Right renal pelvis (tissue), 4 donors: ENCODE measurements around the gene USB1. TPM values are rescaled to one million over a fixed set of nuclear protein-coding genes. Genes with fewer than 3 reads are reported as not detected.

Experiments used
- DNase-seq, 4 donors: peaks; one replicate each; pipeline ENCODE4 v3.0.0-alpha.2; 2013; ENCODE audit warnings: low read depth in 4 of 4, low spot score in 3 of 4, missing footprints in 1 of 4
- polyA plus RNA-seq, 4 donors: library from polyadenylated mRNA; unstranded; fragments of 120-200 nt; gene quantifications; one replicate each; pipeline ENCODE4 v1.2.1, GENCODE V29; 2013; ENCODE audit not compliant: insufficient read length in 4 of 4

USB1 gene
- polyA plus RNA-seq, 4 donors: 22.2 to 25.2 (median 24.1) TPM

DNA sequence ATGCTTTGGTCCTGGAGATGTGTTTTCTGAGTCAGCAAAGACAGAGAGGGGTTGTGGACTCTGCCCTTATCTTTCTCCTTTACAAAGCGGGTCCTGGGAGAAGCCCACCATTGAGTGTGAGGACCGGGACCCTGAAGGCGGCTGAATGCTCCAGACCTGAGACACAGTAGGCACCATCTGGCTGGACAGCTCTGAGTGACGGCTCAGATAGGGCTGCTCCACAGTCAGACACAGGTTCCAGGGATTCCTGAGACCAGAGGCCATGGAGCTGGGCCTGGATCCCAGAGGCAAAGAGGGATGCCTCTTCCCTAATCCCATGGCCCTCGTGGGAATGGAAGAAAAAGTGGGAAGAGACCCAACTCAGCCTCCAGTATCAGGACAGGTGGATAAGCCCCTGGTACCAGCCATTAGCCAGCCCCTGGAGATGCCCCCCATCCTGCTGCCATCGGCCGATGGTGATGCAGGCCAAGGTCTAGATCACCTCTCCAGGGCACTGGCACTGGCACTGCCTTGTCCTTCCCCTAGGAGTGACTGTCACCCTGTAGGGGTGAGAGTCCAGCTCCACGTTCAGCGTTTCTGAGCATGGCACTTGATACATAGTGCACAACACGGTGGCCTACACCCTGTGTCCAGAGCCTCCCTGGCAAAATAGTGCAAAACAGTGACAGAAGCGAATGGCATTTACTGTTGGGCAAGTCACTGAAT is 29.1 kb downstream of the USB1 start:
- DNase-seq: no peak

DNA sequence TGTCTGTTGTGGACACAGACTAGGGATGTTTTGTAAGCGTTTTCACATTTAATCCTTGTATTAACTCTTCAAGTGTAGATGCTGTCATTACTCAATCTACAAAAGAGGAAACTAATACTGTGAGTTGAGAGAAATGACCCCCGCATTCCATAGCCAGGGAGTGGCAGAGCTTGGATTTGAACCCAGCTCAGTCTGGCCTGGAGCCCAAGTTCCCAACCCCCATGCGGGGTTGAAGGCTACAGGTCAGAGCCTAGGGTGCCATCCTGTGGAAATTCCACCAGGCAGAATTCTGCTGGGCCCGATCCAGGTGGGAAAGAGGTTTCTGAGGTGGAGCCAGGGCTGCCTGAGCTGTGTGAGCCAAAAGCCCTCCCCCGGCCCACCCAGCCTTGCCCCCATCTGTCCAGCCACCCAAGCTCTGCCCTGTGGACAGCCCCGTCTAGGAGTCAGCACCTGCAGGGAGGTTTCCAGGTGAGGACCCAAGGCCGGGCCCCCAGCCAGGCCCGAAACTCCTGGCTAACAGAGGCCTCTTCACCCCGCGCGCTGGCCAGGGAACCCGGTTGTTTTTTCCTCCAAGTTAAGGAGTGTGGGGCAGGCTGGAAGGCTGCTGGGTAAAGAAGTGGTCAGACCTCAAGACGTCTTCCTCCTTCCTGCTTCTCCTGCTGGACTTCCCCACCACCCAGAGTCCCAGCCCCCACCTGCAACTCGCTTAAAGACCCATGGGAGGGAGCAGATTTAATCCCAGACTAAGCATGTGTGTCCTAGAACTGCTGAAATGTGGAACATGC is 30.0 kb downstream of the USB1 start:
- DNase-seq: no peak

DNA sequence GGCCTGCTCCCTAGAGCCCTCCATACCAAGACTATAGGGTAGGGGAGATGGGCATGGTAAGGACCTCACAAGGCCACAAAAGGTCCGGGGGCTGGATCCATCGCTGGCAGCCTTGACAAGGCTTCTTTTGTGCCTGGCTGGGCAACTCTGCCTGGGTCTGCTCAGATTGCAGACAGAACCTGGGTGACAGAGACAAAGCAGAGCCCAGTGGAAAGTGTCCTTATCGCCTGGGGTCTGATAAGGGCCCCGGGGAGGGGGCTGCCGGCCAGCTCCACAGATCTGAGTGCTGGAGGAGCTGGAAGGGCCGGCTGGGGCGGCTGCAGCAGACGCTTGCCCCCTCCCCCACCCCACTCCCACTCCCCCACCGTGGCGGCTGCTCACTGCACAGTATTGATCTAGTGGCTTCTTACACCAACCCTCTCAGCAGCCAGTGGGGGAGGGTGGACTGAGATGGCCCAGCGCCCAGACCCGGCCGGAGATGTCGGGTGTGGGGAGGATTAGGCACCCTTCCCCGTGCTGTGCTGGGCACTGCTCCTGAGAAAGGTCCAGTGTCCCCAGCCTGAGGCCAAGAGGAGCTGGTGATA is 31.6 kb downstream of the USB1 start:
- DNase-seq: no peak

DNA sequence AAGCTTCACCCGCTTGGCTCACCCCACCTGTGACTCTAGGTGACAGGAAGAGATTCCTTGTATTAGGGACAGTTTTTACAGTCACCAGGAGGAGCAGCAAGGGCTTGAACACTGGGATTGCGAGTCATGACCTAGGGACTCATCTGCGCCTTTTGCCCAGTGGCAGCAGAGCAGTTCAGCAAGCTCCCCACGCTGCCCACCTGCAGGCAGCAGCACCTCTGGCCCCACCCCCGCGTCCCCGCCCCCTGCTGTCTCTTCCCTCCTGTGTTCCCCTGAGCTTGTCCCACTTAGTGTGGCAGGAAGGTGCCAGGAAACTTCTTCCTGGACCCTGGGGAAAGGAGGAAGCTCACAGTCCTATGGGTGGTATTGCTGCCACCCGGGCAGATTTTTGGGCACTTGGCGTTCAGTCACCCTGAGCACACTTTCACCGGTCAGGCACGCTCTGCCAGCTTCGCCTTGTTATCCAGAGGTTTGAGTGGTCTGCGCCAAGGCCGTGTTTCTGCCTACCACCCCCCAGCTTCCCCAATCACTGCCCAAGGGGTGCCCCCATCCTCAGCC is 33.0 kb downstream of the USB1 start:
- DNase-seq: no peak

DNA sequence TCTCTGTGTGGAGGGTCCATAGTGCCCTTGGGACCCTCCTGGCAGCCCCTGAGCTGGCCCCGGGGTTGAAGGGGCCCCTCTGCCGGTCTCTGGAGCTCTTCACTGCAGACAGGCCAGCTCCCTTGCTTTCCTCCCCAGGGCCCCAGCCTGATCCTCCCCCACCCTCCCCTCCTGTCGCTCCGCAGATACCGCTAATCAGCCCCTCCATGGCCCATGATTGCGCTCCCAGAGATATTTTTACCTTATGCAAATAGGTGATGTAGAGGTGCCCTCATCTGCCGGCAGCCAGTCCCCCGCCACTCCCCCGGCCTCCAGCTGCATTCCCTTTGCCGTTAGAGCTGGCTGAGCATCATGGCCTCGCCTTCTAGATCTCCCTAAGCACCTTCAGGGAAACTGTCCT is 33.6 kb downstream of the USB1 start:
- DNase-seq: no peak

DNA sequence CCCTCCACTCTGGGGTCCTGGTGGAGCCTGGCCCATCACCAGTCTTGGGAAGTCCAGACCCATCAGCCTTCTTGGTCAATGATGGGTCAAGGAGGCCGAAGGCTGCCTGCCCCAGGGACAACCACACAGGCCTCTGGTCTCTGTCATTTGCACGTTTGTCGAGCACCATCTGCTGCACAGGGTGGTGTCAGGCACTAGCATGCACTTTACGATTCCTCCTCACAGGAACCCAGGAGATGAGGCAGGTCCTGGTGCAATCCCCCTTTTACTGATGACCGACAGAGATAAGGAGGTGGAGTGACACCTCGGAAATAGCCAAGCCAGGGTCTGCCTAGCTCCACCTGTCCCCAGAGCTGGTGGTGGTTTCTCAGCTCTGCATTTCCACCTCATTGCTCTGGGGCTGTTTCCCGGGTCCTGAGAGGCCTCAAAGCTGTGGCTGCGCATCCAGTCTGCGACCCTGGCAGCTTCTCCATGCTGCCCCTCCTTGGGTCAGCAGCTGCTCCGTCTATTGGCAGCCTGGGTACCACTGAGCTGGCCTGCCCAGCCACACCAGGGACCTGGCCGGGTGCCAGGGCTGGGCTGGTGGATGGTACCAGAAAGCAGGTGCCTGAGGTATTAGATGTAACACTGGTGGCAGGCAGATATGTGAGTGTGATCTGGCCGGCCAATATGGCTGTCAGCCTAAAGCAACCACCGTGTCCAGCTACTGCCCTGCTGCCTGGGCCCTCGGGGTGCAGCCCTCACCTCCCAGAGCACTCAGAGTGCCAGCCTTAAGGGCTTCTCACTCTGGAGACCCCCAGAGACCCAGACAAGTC is 34.4 kb downstream of the USB1 start:
- DNase-seq: no peak

DNA sequence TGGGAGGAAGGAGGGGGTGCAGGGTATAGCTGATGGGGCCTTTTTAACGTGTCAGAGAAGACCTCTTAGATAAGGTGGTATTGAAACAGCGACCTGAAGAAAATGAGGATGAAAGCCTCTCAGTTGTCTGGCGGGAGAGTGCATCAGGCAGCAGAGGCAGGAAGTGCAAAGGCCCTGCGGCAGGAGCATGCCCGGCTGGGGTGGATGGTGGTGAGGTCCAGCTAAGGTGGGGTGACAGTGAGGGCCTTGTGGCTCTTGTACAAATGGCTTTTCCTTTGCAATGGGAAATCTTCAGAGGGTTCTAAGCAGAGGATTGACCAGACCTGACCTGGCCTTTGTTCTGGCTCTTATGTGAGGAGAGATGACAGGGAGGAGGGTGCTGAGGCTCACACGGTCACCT is 35.7 kb downstream of the USB1 start:
- no peak for DNase-seq

DNA sequence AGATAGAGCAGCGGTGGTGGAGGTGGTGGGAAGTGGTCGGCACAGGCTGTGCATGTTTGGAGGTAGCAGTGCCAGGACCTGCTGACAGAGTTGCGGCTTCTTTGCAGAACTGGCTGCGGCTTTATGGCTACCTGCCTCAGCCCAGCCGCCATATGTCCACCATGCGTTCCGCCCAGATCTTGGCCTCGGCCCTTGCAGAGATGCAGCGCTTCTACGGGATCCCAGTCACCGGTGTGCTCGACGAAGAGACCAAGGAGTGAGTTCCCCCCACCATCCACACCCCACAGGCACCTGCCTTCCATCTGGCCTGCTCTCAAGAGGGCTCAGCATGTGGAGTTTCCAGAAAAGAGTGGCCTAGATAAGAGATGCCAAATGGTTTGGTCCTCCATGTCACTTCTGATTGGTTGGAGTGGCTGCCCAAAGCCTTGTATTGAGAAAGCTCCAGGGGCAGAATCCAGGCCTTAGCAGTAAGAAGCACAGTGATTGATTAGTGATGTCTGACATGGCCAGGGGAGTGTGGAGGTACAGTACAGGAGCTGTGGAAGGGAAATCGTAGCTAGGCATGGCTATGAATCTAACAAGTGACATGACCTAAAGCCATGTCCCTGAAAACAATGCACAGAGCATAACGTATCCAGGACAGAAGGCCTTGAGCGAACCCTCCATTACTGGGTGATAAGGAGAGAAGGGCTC is 36.3 kb downstream of the USB1 start:
- no peak for DNase-seq

DNA sequence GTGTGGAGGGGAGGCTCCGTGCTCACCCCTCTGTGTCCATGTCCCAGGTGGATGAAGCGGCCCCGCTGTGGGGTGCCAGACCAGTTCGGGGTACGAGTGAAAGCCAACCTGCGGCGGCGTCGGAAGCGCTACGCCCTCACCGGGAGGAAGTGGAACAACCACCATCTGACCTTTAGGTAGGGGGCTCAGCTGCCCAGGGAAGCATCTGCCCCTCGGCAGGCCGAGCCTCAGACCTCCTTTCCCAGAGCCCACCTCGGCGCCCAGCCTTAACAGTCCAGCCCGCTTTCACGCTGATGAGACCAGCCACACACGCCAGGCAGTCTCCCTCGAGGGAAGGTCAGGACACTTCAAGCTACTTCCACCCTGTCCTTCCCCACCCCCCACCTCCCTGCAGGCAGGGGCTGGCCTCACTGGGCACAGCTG is 37.0 kb downstream of the USB1 start:
- no peak for DNase-seq

DNA sequence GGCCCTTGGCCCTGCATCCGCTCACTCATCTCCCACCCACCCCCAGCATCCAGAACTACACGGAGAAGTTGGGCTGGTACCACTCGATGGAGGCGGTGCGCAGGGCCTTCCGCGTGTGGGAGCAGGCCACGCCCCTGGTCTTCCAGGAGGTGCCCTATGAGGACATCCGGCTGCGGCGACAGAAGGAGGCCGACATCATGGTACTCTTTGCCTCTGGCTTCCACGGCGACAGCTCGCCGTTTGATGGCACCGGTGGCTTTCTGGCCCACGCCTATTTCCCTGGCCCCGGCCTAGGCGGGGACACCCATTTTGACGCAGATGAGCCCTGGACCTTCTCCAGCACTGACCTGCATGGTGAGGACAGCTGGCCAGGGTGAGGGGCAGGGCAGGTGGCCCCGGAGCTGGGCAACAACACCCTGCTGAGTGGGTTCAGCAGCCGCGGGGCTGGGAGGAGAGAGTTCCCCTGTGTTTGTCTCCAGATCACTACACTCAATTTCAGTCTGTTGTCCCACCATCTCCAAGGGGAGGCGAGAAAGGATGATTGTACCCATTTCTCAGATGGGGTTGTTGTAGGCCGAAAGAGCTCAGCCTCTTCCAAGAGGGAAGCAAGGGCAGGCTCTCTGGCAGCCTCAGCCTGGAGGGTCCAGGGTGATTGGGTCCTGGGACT is 38.8 kb downstream of the USB1 start:
- no peak for DNase-seq

DNA sequence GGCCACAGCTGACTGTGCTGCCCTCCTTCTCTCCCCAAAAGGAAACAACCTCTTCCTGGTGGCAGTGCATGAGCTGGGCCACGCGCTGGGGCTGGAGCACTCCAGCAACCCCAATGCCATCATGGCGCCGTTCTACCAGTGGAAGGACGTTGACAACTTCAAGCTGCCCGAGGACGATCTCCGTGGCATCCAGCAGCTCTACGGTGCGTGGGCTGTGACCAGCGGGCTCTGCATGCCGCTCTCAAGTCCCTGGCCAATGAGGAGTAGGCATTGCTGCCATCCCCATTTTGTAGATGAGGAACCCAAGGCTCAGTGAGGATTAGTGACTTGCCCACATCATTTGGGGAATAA is 39.3 kb downstream of the USB1 start:
- no peak for DNase-seq

DNA sequence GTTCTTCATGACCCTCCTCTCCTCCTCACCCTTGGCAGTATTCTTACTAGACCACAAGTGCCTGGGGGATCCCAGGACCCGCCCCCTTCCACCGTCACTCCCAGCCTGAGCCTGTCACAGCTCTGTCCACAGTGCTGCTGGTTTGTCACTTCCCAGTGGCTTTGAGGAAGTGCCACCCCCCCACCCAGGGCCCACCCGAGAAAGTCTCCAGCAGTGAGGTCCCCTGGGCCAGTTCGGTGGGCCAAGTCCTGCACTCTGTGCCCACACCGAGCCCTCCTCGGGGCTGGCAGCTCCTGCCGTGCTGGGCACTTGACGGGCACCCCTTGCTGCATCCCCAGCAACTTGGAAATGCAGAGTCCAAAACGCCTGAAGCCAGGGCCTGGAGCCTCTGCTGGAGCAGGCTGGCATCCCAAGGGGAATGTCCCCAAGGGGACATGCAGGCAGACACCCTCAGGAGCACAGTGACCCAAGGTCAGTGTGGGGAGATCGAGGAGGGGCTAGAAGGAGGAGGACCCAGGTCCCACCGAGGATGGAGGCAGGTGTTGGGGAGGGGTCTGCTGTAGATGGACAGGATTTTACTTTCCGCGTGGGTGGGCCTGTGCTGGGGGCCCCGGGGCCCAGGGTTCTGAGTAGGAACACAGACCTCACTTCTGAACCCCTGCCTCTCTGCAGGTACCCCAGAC is 39.9 kb downstream of the USB1 start:
- DNase-seq: no peak

DNA sequence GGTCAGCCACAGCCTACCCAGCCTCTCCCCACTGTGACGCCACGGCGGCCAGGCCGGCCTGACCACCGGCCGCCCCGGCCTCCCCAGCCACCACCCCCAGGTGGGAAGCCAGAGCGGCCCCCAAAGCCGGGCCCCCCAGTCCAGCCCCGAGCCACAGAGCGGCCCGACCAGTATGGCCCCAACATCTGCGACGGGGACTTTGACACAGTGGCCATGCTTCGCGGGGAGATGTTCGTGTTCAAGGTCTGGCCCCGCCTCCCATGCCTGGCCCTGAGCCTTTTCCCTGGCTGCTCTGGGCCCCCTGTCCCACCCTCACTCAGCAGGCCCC is 40.4 kb downstream of the USB1 start:
- no peak for DNase-seq

DNA sequence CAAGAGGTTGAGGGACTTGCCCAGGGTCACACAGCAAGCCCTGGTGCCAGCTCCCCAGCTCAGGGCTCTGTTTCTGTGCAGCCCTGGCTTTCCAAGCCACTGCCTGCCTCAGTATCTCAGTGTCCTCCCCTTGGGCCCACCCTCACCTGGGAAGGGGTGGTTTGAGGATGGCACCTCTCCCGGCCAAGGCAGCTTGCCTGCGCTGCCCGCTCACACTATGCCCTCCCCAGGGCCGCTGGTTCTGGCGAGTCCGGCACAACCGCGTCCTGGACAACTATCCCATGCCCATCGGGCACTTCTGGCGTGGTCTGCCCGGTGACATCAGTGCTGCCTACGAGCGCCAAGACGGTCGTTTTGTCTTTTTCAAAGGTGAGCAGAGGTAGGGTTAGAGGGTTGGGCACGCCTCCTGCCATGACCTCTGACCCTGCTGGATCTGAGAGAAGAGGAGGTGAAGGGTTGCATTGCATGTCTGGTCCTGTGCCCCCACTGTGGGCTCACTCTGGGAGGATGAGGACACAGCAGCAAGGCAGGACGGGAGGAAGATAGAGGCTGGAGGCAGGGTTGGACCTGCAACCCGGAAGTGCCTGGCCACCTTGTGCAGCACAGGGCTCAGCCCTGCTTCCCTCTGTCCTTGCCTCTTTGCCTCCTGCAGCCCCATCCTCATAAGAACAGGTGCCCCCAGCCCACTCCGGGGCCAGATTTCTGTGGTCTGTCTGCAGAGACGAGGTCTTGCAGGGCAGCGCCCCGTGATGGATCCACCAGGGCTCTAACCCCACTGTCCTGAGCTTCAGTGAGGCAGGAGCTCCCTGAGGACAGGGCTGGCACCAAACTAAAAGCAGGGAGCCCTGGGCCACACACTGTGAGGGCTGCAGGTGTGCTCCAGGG is 41.0 kb downstream of the USB1 start:
- no peak for DNase-seq

DNA sequence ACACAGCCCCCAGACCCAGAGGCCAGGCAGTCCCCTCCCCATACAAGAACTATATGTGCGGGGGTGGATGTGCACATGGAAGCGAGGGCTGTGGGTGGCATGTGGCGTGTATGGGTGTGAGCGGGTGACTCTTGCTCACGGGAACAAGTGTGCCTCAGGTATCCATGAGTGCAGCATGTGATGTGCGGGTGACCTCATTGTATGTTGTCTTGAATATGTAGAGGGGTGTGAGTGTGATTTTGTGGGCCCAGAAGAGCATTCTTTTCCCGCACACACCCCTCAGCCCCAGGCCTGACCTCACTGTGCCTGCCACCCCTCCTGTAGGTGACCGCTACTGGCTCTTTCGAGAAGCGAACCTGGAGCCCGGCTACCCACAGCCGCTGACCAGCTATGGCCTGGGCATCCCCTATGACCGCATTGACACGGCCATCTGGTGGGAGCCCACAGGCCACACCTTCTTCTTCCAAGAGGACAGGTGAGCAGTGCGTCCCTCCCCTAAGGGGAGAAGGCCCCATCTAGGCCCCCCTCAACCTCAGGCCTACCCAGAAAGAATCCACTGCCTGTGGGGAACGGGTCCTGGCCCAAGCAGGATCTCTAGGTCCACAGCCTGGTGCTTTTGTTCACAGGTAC is 41.8 kb downstream of the USB1 start:
- DNase-seq: no peak

DNA sequence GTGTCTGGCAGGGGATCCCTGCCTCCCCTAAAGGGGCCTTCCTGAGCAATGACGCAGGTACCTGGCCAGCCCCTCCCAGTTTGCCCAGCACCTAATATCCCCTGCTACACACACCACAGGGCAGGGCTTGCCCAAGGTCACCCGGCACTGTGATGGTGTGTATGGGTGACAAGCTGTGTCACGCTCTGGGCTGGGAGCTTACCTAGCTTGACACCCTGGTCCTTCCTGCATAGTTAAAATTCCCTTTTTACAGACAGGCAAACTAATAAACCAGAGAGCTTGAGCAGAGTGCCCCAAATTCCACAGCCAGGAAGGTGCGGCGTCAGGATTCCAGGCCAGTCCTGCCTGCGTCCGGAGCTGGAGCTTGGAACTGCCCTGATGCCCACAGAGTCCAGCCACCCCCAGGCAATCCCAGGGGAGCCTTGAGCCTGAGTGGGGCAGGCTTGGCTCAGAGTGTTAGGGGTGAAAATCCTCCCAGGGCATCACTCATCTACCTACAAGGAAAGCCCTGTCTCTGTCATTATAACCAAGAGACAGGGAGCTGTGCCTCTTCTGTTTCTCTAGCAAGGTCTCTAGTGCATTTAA is 42.5 kb downstream of the USB1 start:
- no peak for DNase-seq

DNA sequence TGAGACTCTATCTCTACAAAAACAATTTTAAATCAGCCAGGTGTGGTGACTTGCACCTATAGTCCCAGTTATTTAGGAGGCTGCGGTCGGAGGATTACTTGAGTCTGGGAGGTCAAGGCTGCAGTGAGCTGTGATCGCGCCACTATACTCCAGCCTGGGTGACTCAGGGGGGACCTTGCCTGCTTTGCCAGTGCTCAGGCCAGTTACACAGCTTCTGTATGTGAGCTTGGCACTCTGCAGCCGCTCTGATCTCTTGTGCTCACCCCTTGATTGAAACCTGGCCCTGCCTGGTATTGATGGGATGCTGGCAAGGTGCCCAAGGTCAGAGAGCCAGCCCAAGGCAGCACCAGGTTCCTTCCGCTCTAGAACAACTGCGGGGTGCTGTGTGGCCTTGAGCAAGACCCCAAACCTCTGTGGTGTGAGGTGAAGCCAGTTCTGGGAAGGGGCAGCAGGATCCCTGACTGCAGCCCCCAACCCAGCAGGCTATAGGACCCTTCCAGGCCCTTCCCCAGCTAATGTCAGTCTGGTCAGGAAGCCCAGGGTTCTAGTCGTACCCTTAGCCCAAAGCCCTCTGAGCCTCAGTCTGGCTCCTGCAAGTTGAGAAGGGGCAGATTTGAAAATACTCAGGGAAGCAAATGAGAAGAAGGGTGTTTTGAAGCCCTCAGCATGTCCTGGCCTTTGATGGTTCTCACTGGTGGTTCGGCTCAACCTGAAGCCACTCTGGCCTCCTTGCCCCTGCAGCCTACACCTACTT is 43.2 kb downstream of the USB1 start:
- DNase-seq: no peak
